Measurements from ENCODE around the gene FIGNL1.
A peak's percentile ranks its signal among the peaks of the same experiment; 100 is the strongest.

Gene FIGNL1

GRCh38 chr7:50426280-50427045 lies 23.7 kb downstream of the FIGNL1 start:
- no peak for DNase-seq

GRCh38 chr7:50425318-50425717 lies 24.8 kb downstream of the FIGNL1 start:
- no peak for DNase-seq

- no peak for DNase-seq
Measured at GRCh38 chr7:50423860-50424259, 26.3 kb downstream of the FIGNL1 start.

GRCh38 chr7:50422858-50423257 lies 27.3 kb downstream of the FIGNL1 start:
- no peak for DNase-seq

- DNase-seq, result no peak
Measured at GRCh38 chr7:50421043-50421442, 29.1 kb downstream of the FIGNL1 start.

- DNase-seq, result no peak
Measured at GRCh38 chr7:50418526-50419290, 31.4 kb downstream of the FIGNL1 start.

GRCh38 chr7:50418086-50418515 lies 32.0 kb downstream of the FIGNL1 start:
- peak; percentile 93 for DNase-seq

- DNase-seq, result no peak
Measured at GRCh38 chr7:50416527-50417182, 33.5 kb downstream of the FIGNL1 start.

GRCh38 chr7:50415844-50416364 lies 34.2 kb downstream of the FIGNL1 start:
- DNase-seq, result no peak

- DNase-seq, result no peak
Measured at GRCh38 chr7:50413561-50413960, 36.6 kb downstream of the FIGNL1 start.

GRCh38 chr7:50412973-50413372 lies 37.2 kb downstream of the FIGNL1 start:
- no peak for DNase-seq

GRCh38 chr7:50411332-50411731 lies 38.8 kb downstream of the FIGNL1 start:
- no peak for DNase-seq

- no peak for DNase-seq
Measured at GRCh38 chr7:50409856-50410745, 40.0 kb downstream of the FIGNL1 start.

- DNase-seq, result no peak
Measured at GRCh38 chr7:50406935-50407334, 43.2 kb downstream of the FIGNL1 start.

GRCh38 chr7:50405221-50405620 lies 44.9 kb downstream of the FIGNL1 start:
- no peak for DNase-seq

GRCh38 chr7:50404392-50404791 lies 45.8 kb downstream of the FIGNL1 start:
- DNase-seq, result peak; percentile 31

GRCh38 chr7:50400114-50400513 lies 50.0 kb downstream of the FIGNL1 start:
- peak; percentile 5 for DNase-seq

- DNase-seq, result no peak
Measured at GRCh38 chr7:50399635-50400034, 50.5 kb downstream of the FIGNL1 start.

- no peak for DNase-seq
Measured at GRCh38 chr7:50399206-50399605, 50.9 kb downstream of the FIGNL1 start.

- DNase-seq, result no peak
Measured at GRCh38 chr7:50397971-50398324, 52.2 kb downstream of the FIGNL1 start.

- no peak for DNase-seq
Measured at GRCh38 chr7:50397320-50397970, 52.7 kb downstream of the FIGNL1 start.

GRCh38 chr7:50396856-50397255 lies 53.3 kb downstream of the FIGNL1 start:
- DNase-seq, result no peak
